HG03469 (cell line): ENCODE results near the gene C1D.

Source experiments
- ATAC-seq: cut with Tn5 transposase; IDR thresholded peaks from one replicate; pipeline ENCODE4 v1.9.1; 2021; ENCODE audit warnings: mild to moderate bottlenecking, moderate library complexity, moderate number of reproducible peaks; ENCODE audit not compliant: unreplicated experiment

The C1D gene

DNA sequence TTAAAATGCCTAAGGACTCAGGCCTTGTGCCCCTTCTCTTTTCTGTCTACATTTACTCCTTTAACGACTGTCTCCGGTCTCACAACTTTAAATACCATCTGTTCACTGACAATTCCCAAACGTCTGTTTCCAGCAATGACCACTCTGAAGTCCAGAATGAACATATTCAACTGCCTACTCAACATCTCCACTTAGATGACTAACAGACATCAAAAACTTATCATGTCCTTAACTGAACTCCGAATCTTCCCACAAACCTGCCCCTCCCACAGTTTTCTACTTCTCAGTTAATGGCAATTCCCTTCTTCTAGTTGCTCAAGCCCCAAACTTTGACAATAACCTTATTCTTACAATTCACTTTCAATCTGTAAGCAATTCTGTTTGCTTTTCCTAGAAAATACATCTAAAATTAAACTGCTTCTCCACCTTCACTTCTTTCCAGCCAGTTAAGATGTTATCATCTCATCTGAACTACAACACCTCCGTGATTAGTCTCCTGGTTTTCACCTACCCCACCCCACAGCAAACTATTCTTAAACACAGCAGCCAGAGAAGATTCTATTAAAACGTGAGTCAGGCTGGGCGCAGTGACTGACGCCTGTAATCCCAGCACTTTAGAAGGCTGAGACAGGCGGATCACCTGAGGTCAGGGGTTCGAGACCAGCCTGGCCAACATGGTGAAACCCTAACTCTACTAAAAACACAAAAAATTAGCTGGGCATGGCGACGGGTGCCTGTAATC lies 2.8 kb downstream of the C1D start:
- ATAC-seq = no peak

- no peak for ATAC-seq
Observed at GRCh38 chr2:68057658-68058396, 5.0 kb downstream of the C1D start.

GRCh38 chr2:68052717-68053422 lies 9.9 kb downstream of the C1D start:
- no peak for ATAC-seq

GRCh38 chr2:68050353-68050752 lies 12.5 kb downstream of the C1D start:
- no peak for ATAC-seq

GRCh38 chr2:68046642-68047240 lies 16.1 kb downstream of the C1D start:
- ATAC-seq = no peak

- no peak for ATAC-seq
Observed at GRCh38 chr2:68046224-68046623, 16.6 kb downstream of the C1D start.

GRCh38 chr2:68045342-68045741 lies 17.5 kb downstream of the C1D start:
- no peak for ATAC-seq

GRCh38 chr2:68044099-68044498 lies 18.7 kb downstream of the C1D start:
- ATAC-seq = no peak

GRCh38 chr2:68043695-68044094 lies 19.1 kb downstream of the C1D start:
- no peak for ATAC-seq

DNA sequence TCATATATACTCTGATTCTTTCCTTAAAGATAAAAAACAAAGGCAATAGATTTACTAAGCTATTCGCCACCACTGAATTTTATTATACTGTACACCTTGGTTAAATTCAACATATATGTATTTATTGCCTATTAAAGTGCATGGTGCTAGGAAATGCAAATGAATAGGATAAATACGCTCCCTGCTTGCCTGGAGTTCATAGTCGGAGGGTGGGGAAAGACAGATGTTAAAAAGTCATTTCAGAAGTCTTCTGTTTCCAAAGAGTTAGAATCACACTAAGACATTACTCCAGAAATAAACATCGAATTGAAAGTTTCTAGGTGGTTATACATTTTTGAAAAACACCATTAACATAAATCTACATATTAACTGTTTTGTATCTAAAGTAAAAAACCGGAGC lies 19.8 kb downstream of the C1D start:
- ATAC-seq = no peak

DNA sequence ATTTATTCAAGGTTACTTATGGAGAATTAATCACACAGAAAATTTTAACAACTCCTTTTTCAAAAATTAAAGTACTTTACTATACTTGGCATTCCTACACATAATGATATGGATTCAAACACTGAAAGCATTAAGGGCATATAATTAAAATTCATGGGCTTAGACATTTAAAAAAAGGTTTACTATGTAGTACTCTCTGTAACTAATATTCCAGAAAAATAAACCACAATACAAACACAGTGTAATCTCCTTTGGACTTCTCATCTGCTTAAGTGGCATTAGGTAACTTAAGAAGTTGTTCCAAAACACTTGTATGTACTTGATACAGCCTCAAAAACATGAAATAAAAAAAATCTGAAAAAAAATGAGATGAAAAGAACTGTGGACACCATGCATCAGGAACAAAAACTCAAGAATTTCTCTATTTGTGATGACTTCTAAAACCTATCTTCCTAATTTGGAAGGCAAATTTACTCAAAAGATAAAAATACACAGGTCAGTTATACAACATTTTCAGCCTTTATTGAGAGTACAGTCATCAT lies 21.0 kb downstream of the C1D start:
- no peak for ATAC-seq

- no peak for ATAC-seq
Observed at GRCh38 chr2:68040078-68040477, 22.7 kb downstream of the C1D start.

GRCh38 chr2:68039317-68039716 lies 23.5 kb downstream of the C1D start:
- ATAC-seq = no peak

- ATAC-seq = no peak
Observed at GRCh38 chr2:68032702-68033101, 30.1 kb downstream of the C1D start.

- ATAC-seq = peak; percentile 75
Observed at GRCh38 chr2:68031542-68032160, 31.2 kb downstream of the C1D start.

- ATAC-seq = no peak
Observed at GRCh38 chr2:68031043-68031442, 31.8 kb downstream of the C1D start.

GRCh38 chr2:68030529-68030928 lies 32.3 kb downstream of the C1D start:
- no peak for ATAC-seq

DNA sequence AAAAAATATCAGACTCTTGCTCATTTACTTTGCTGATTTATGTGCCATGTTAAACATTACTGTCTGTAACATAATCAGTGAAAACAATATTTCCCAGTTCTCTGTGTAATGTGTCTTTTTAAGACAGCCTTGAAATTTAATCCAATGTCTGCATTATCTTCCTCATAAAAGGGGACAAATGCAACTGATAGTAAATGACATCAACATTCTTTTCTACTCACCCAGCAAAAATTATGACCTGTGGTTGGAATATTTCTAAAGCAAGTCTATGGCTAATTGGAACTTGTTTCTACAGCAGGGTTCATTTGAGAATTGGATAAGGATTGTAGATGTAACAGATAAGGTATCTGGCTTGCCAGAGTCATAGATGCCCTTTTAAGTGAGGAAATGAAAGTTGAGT lies 34.8 kb downstream of the C1D start:
- no peak for ATAC-seq

DNA sequence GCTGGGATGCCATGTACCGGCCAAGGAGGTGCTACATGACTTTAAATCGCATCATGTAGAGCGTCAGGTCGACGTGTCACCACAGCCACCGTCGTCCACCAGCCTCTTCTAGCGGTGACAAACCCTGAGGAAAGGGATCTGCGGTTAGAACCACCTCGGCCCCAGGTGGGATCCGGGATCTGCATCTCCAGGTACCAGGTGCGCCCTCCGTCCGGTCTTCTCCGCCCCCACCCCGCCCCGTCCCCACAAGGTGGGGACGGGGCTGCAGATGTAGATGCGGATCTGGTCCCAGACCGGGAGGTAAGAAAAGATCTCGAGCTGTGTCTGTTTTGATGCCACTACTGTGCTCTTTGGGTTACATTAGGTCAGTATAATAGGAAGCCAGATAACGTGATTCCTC lies 38.4 kb downstream of the C1D start:
- ATAC-seq = no peak

GRCh38 chr2:68023904-68024303 lies 38.9 kb downstream of the C1D start:
- no peak for ATAC-seq

DNA sequence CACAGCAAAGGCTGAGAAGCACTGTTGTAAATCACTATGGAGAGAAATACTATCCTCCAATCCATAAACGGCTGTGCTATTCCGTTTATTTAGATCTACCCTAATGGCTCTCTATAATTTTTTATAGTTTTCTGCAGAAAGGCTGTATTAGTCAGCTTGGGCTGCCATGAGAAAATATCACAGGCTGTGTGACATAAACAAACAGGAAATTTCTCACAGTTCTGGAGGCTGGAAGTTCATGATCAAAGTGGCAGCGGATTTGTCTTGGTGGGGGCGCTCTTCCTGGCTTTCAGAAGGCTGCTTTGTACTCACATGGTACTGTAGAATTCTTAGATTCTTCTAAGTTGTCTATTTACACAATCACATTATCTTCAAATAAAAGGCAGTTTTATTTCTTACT lies 44.1 kb downstream of the C1D start:
- no peak for ATAC-seq
